ENCODE measurements around the gene CYP4F3. TPM values are rescaled to one million over a fixed set of nuclear protein-coding genes. Genes with fewer than 3 reads are reported as not detected.

CYP4F3 gene
- total RNA-seq, 1 experiment from 2014 or later: 0.04 TPM

- peaks cover 47% of the 10 kb centered on the region for H3K36me3 Mint-ChIP-seq
- ChIA-PET CTCF (no interaction called here), POLR2A (no interaction called here)
- TF ChIP-seq ZNF219 (CRISPR knock-in tag; IDR thresholded peaks at IDR 0.05; ENCODE audit: borderline replicate concordance) (no peak), OVOL2 (CRISPR knock-in tag; IDR thresholded peaks at IDR 0.05; ENCODE audit: borderline replicate concordance) (no peak), FOXK1 (CRISPR knock-in tag; IDR thresholded peaks at IDR 0.05) (no peak), ARID4B (CRISPR knock-in tag; IDR thresholded peaks at IDR 0.05; ENCODE audit: borderline replicate concordance) (no peak), FOXJ3 (CRISPR knock-in tag; IDR thresholded peaks at IDR 0.05; ENCODE audit: borderline replicate concordance) (no peak), USF2 (CRISPR knock-in tag; IDR thresholded peaks at IDR 0.05) (no peak), ZNF512 (CRISPR knock-in tag; IDR thresholded peaks at IDR 0.05; ENCODE audit: borderline replicate concordance) (no peak), SOX15 (CRISPR knock-in tag; IDR thresholded peaks at IDR 0.05) (no peak), EMX1 (CRISPR knock-in tag; IDR thresholded peaks at IDR 0.05) (no peak), ATF3 (CRISPR knock-in tag; conservative IDR thresholded peaks at IDR 0.05) (no peak), E2F4 (CRISPR knock-in tag; IDR thresholded peaks at IDR 0.05; ENCODE audit: borderline replicate concordance, low read depth) (no peak), CREM (CRISPR knock-in tag; IDR thresholded peaks at IDR 0.05) (no peak), TCF7 (CRISPR knock-in tag; IDR thresholded peaks at IDR 0.05; ENCODE audit: low read depth) (no peak)
- H3K27ac Mint-ChIP-seq: no peak overlapping the region
- H3K9me3 Mint-ChIP-seq: peaks cover 76% of the 10 kb centered on the region
- no peaks in the 10 kb centered on the region for H3K4me1 Mint-ChIP-seq
- ATAC-seq: no peak
- DNase-seq (ENCODE audit: low spot score): no peak
- no peak overlapping the region for H3K4me3 Mint-ChIP-seq
- H3K27me3 Mint-ChIP-seq (ENCODE audit: low read depth): peaks cover 11% of the 10 kb centered on the region; the same call in 1 of the 2 replicates
Observed at GRCh38 chr19:15616627-15617270, 23.9 kb upstream of the CYP4F3 start.

- ATAC-seq: no peak
- POLR2A ChIA-PET: no interaction called here
- peaks cover 75% of the 10 kb centered on the region for H3K9me3 Mint-ChIP-seq
- TF ChIP-seq ETV6 (CRISPR knock-in tag; IDR thresholded peaks at IDR 0.05) (no peak), MLX (CRISPR knock-in tag; IDR thresholded peaks at IDR 0.05) (no peak), ATF1 (CRISPR knock-in tag; IDR thresholded peaks at IDR 0.05) (no peak), PREB (CRISPR knock-in tag; IDR thresholded peaks at IDR 0.05; ENCODE audit: borderline replicate concordance) (no peak), ZSCAN18 (CRISPR knock-in tag; IDR thresholded peaks at IDR 0.05) (no peak), CREB1 (CRISPR knock-in tag; IDR thresholded peaks at IDR 0.05) (no peak), HMGA2 (CRISPR knock-in tag; IDR thresholded peaks at IDR 0.05) (no peak), ZNF512 (CRISPR knock-in tag; IDR thresholded peaks at IDR 0.05; ENCODE audit: borderline replicate concordance) (no peak), ZNF317 (CRISPR knock-in tag; IDR thresholded peaks at IDR 0.05; ENCODE audit: borderline replicate concordance, low read depth) (no peak), OVOL2 (CRISPR knock-in tag; IDR thresholded peaks at IDR 0.05; ENCODE audit: borderline replicate concordance) (no peak)
Observed at GRCh38 chr19:15618321-15618720, 22.4 kb upstream of the CYP4F3 start.

More at GRCh38 chr19:15618321-15618720, 22.4 kb upstream of the CYP4F3 start:
- peaks cover 46% of the 10 kb centered on the region for H3K36me3 Mint-ChIP-seq
- no peak overlapping the region for H3K4me3 Mint-ChIP-seq
- no peak for DNase-seq (ENCODE audit: low spot score)
- no peak overlapping the region for H3K27ac Mint-ChIP-seq
- H3K4me1 Mint-ChIP-seq: no peaks in the 10 kb centered on the region
- CTCF ChIA-PET: no interaction called here
- peaks cover 15% of the 10 kb centered on the region for H3K27me3 Mint-ChIP-seq (ENCODE audit: low read depth)
